ENCODE results near the gene PLEKHA8.
A peak's percentile ranks its signal among the peaks of the same experiment; 100 is the strongest.

Gene PLEKHA8

GRCh38 chr7:30144657-30145306 is 116.6 kb downstream of the PLEKHA8 start:
- H3K27ac Mint-ChIP-seq, result no peak overlapping the region
- DNase-seq (ENCODE audit: low spot score), result no peak
- H3K27me3 Mint-ChIP-seq (ENCODE audit: low read depth), result no peaks in the 10 kb centered on the region
- H3K9me3 Mint-ChIP-seq, result no peaks in the 10 kb centered on the region
- H3K4me3 Mint-ChIP-seq, result no peak overlapping the region
- H3K4me1 Mint-ChIP-seq (ENCODE audit: low read depth), result peaks cover 11% of the 10 kb centered on the region
- H3K36me3 Mint-ChIP-seq (ENCODE audit: low read depth), result no peaks in the 10 kb centered on the region

- Mint-ChIP-seq H3K27ac (no peak overlapping the region), H3K27me3 (ENCODE audit: low read depth) (no peaks in the 10 kb centered on the region), H3K4me1 (ENCODE audit: low read depth) (peaks cover 11% of the 10 kb centered on the region), H3K4me3 (no peak overlapping the region), H3K36me3 (ENCODE audit: low read depth) (no peaks in the 10 kb centered on the region), H3K9me3 (no peaks in the 10 kb centered on the region)
- DNase-seq (ENCODE audit: low spot score), result no peak
Observed at GRCh38 chr7:30145426-30145970, 117.3 kb downstream of the PLEKHA8 start.

- no peak for DNase-seq (ENCODE audit: low spot score)
- Mint-ChIP-seq H3K4me3 (no peak overlapping the region), H3K27me3 (ENCODE audit: low read depth) (no peaks in the 10 kb centered on the region), H3K36me3 (ENCODE audit: low read depth) (no peaks in the 10 kb centered on the region), H3K27ac (no peak overlapping the region), H3K4me1 (ENCODE audit: low read depth) (peaks cover 11% of the 10 kb centered on the region), H3K9me3 (no peaks in the 10 kb centered on the region)
Observed at GRCh38 chr7:30146127-30146612, 118.0 kb downstream of the PLEKHA8 start.

GRCh38 chr7:30147223-30147622 is 119.0 kb downstream of the PLEKHA8 start:
- no peaks in the 10 kb centered on the region for H3K36me3 Mint-ChIP-seq (ENCODE audit: low read depth)
- no peak overlapping the region for H3K27ac Mint-ChIP-seq
- H3K4me1 Mint-ChIP-seq (ENCODE audit: low read depth), result peaks cover 11% of the 10 kb centered on the region
- H3K4me3 Mint-ChIP-seq, result no peak overlapping the region
- no peak for DNase-seq (ENCODE audit: low spot score)
- no peaks in the 10 kb centered on the region for H3K9me3 Mint-ChIP-seq
- H3K27me3 Mint-ChIP-seq (ENCODE audit: low read depth), result no peaks in the 10 kb centered on the region

GRCh38 chr7:30147785-30148184 is 119.6 kb downstream of the PLEKHA8 start:
- no peak overlapping the region for H3K27ac Mint-ChIP-seq

GRCh38 chr7:30148426-30148825 is 120.2 kb downstream of the PLEKHA8 start:
- DNase-seq (ENCODE audit: low spot score), result no peak
- Mint-ChIP-seq H3K36me3 (ENCODE audit: low read depth) (no peaks in the 10 kb centered on the region), H3K27me3 (ENCODE audit: low read depth) (no peaks in the 10 kb centered on the region), H3K4me1 (ENCODE audit: low read depth) (peaks cover 11% of the 10 kb centered on the region), H3K27ac (peak overlapping the region; percentile 6), H3K4me3 (peak overlapping the region; percentile 35), H3K9me3 (no peaks in the 10 kb centered on the region)

More at GRCh38 chr7:30147785-30148184, 119.6 kb downstream of the PLEKHA8 start:
- H3K27me3 Mint-ChIP-seq (ENCODE audit: low read depth), result no peaks in the 10 kb centered on the region
- H3K36me3 Mint-ChIP-seq (ENCODE audit: low read depth), result no peaks in the 10 kb centered on the region
- DNase-seq (ENCODE audit: low spot score), result no peak
- H3K4me1 Mint-ChIP-seq (ENCODE audit: low read depth), result peaks cover 11% of the 10 kb centered on the region
- H3K9me3 Mint-ChIP-seq, result no peaks in the 10 kb centered on the region
- no peak overlapping the region for H3K4me3 Mint-ChIP-seq

- Mint-ChIP-seq H3K36me3 (ENCODE audit: low read depth) (no peaks in the 10 kb centered on the region), H3K4me1 (ENCODE audit: low read depth) (peaks cover 11% of the 10 kb centered on the region), H3K9me3 (no peaks in the 10 kb centered on the region), H3K27ac (no peak overlapping the region), H3K27me3 (ENCODE audit: low read depth) (no peaks in the 10 kb centered on the region), H3K4me3 (no peak overlapping the region)
- no peak for DNase-seq (ENCODE audit: low spot score)
Observed at GRCh38 chr7:30148951-30149459, 120.8 kb downstream of the PLEKHA8 start.

- no peak overlapping the region for H3K27ac Mint-ChIP-seq
Observed at GRCh38 chr7:30149640-30150272, 121.5 kb downstream of the PLEKHA8 start.

GRCh38 chr7:30150711-30151110 is 122.5 kb downstream of the PLEKHA8 start:
- no peaks in the 10 kb centered on the region for H3K27me3 Mint-ChIP-seq (ENCODE audit: low read depth)
- no peaks in the 10 kb centered on the region for H3K9me3 Mint-ChIP-seq
- peaks cover 11% of the 10 kb centered on the region for H3K4me1 Mint-ChIP-seq (ENCODE audit: low read depth)
- H3K4me3 Mint-ChIP-seq, result no peak overlapping the region
- H3K36me3 Mint-ChIP-seq (ENCODE audit: low read depth), result no peaks in the 10 kb centered on the region
- no peak for DNase-seq (ENCODE audit: low spot score)
- H3K27ac Mint-ChIP-seq, result no peak overlapping the region

More at GRCh38 chr7:30149640-30150272, 121.5 kb downstream of the PLEKHA8 start:
- no peak for DNase-seq (ENCODE audit: low spot score)
- Mint-ChIP-seq H3K9me3 (no peaks in the 10 kb centered on the region), H3K4me1 (ENCODE audit: low read depth) (peaks cover 11% of the 10 kb centered on the region), H3K4me3 (no peak overlapping the region), H3K27me3 (ENCODE audit: low read depth) (no peaks in the 10 kb centered on the region), H3K36me3 (ENCODE audit: low read depth) (no peaks in the 10 kb centered on the region)

GRCh38 chr7:30154111-30154587 is 125.9 kb downstream of the PLEKHA8 start:
- Mint-ChIP-seq H3K4me3 (no peak overlapping the region), H3K4me1 (ENCODE audit: low read depth) (peaks cover 12% of the 10 kb centered on the region), H3K27ac (no peak overlapping the region)

GRCh38 chr7:30155481-30155880 is 127.3 kb downstream of the PLEKHA8 start:
- Mint-ChIP-seq H3K4me1 (ENCODE audit: low read depth) (peaks cover 22% of the 10 kb centered on the region), H3K27me3 (ENCODE audit: low read depth) (no peaks in the 10 kb centered on the region), H3K9me3 (no peaks in the 10 kb centered on the region), H3K4me3 (no peak overlapping the region), H3K36me3 (ENCODE audit: low read depth) (no peaks in the 10 kb centered on the region), H3K27ac (no peak overlapping the region)
- no peak for DNase-seq (ENCODE audit: low spot score)

More at GRCh38 chr7:30154111-30154587, 125.9 kb downstream of the PLEKHA8 start:
- no peak for DNase-seq (ENCODE audit: low spot score)
- H3K9me3 Mint-ChIP-seq, result no peaks in the 10 kb centered on the region
- H3K36me3 Mint-ChIP-seq (ENCODE audit: low read depth), result no peaks in the 10 kb centered on the region
- H3K27me3 Mint-ChIP-seq (ENCODE audit: low read depth), result no peaks in the 10 kb centered on the region

- no peaks in the 10 kb centered on the region for H3K27me3 Mint-ChIP-seq (ENCODE audit: low read depth)
- H3K4me3 Mint-ChIP-seq, result peak overlapping the region; percentile 32
- H3K36me3 Mint-ChIP-seq (ENCODE audit: low read depth), result no peaks in the 10 kb centered on the region
- no peaks in the 10 kb centered on the region for H3K9me3 Mint-ChIP-seq
- peak overlapping the region; percentile 75 for H3K27ac Mint-ChIP-seq
- no peak for DNase-seq (ENCODE audit: low spot score)
- peaks cover 31% of the 10 kb centered on the region for H3K4me1 Mint-ChIP-seq (ENCODE audit: low read depth)
Observed at GRCh38 chr7:30157204-30157603, 129.0 kb downstream of the PLEKHA8 start.

- Mint-ChIP-seq H3K9me3 (no peaks in the 10 kb centered on the region), H3K4me1 (ENCODE audit: low read depth) (peaks cover 48% of the 10 kb centered on the region), H3K27ac (no peak overlapping the region), H3K36me3 (ENCODE audit: low read depth) (no peaks in the 10 kb centered on the region), H3K4me3 (peak overlapping the region; percentile 21), H3K27me3 (ENCODE audit: low read depth) (no peaks in the 10 kb centered on the region)
- no peak for DNase-seq (ENCODE audit: low spot score)
Observed at GRCh38 chr7:30159163-30159562, 131.0 kb downstream of the PLEKHA8 start.

- Mint-ChIP-seq H3K27ac (peak overlapping the region; percentile 22), H3K4me1 (ENCODE audit: low read depth) (peaks cover 52% of the 10 kb centered on the region), H3K27me3 (ENCODE audit: low read depth) (no peaks in the 10 kb centered on the region), H3K4me3 (peak overlapping the region; percentile 21), H3K9me3 (no peaks in the 10 kb centered on the region), H3K36me3 (ENCODE audit: low read depth) (no peaks in the 10 kb centered on the region)
- DNase-seq (ENCODE audit: low spot score), result peak; percentile 27
Observed at GRCh38 chr7:30159698-30160143, 131.5 kb downstream of the PLEKHA8 start.

Data from T-helper 2 cell treated with Interferon-gamma antibody and Interleukin-4, amounts not matched to agents 5 μg/mL and 100 μg/mL, for 36 hours (primary cell).